Panc1 (cell line): ENCODE measurements around the gene LTBP2. TPM values are rescaled to one million over a fixed set of nuclear protein-coding genes. Genes with fewer than 3 reads are reported as not detected.

Source experiments
- ATAC-seq: fragments of 200-7000 bp; cut with Tn5 transposase; 2 replicates; pipeline ENCODE4 v1.9.1; 2020; ENCODE audit warnings: mild to moderate bottlenecking, moderate library complexity
- BruUV-seq: library from RNA; stranded (reverse); fragments of 400-500 nt; replicated peaks from 2 replicates; lab custom pipeline; 2021; lab: Mats Ljungman, UMichigan
- CTCF ChIA-PET: fragments of 300-600 bp; sonication (Branson Sonifier 250); formaldehyde crosslinking; loops from one replicate; lab custom pipeline; 2022; ENCODE audit warnings: antibody characterized with exemption; lab: Charles Lee
- POLR2A ChIA-PET: fragments of 300-600 bp; sonication (Branson Sonifier 250); formaldehyde crosslinking; loops from one replicate; lab custom pipeline; 2022; ENCODE audit warnings: antibody characterized with exemption; lab: Charles Lee
- DNase-seq: peaks from one replicate; pipeline ENCODE4 v3.0.0-alpha.2; 2010; ENCODE audit warnings: low read depth, low spot score
- H3K27ac ChIP-seq: 2 replicates; pipeline ENCODE4 v1.5.1; 2011; ENCODE audit warnings: mild to moderate bottlenecking, low read length, inconsistent platforms
- H3K27me3 ChIP-seq: fragments of 200-500 bp; sonication (Bioruptor generic); 2 replicates; pipeline ENCODE4 v1.6.0; 2014; ENCODE audit warnings: low read length, inconsistent platforms; ENCODE audit not compliant: control insufficient read depth, insufficient read depth
- H3K36me3 ChIP-seq: fragments of 200-500 bp; sonication (Bioruptor generic); 2 replicates; pipeline ENCODE4 v1.5.1; 2014; ENCODE audit warnings: inconsistent platforms, mild to moderate bottlenecking, low read length, moderate library complexity; ENCODE audit not compliant: control insufficient read depth, insufficient read depth
- H3K4me1 ChIP-seq: 2 replicates; pipeline ENCODE4 v1.5.1; 2011; ENCODE audit warnings: inconsistent platforms, mild to moderate bottlenecking, low read length, moderate library complexity; ENCODE audit not compliant: control insufficient read depth, insufficient read depth
- H3K4me3 ChIP-seq, 2 experiments: 2 replicates each; pipeline ENCODE4 v1.5.1; 2011 to 2012; ENCODE audit warnings: low read depth in 2 of 2, low read length in 2 of 2, mild to moderate bottlenecking in 2 of 2, inconsistent platforms in 1 of 2, moderate library complexity in 1 of 2
- H3K9me3 ChIP-seq: fragments of 200-500 bp; sonication (Bioruptor generic); 2 replicates; pipeline ENCODE4 v1.5.1; 2014; ENCODE audit warnings: low read depth, mild to moderate bottlenecking, inconsistent platforms, low read length, moderate library complexity; ENCODE audit not compliant: control insufficient read depth, insufficient read depth
- POLR2AphosphoS5 ChIP-seq: IDR thresholded peaks from 2 replicates; pipeline ENCODE4 v1.6.1; 2012; ENCODE audit warnings: mild to moderate bottlenecking, low read depth, low read length, moderate library complexity
- SIN3A ChIP-seq: IDR thresholded peaks from 2 replicates; pipeline ENCODE4 v1.6.1; 2012; ENCODE audit warnings: low read depth, mild to moderate bottlenecking, low read length, moderate library complexity, borderline replicate concordance; ENCODE audit not compliant: insufficient read depth
- TCF7L2 ChIP-seq: IDR thresholded peaks from 2 replicates; pipeline ENCODE4 v1.6.1; 2011; ENCODE audit warnings: mild to moderate bottlenecking, low read depth, low read length, inconsistent platforms
- in situ Hi-C: cut with HindIII; loops from 2 replicates; pipeline ENCODE4 v1.10.0; 2016; ENCODE audit warnings: low sequenced_read_pairs, low pct_unique_long_range_greater_than_20kb
- intact Hi-C: fragments of 100-400 bp; cut with micrococcal nuclease; formaldehyde crosslinking; loops from one replicate; pipeline ENCODE4 v1.10.0; 2022; ENCODE audit not compliant: unreplicated experiment
- total RNA-seq: library from RNA; stranded (reverse); gene quantifications from one replicate; pipeline ENCODE4 v1.2.1, GENCODE V29; 2021; ENCODE audit not compliant: unreplicated experiment
- TF ChIP-seq, protein P1 (sequence below): fragments of 450-650 bp; IDR thresholded peaks from 2 replicates; pipeline ENCODE4 v1.5.1; 2017; ENCODE audit warnings: mild to moderate bottlenecking
- TF ChIP-seq, protein P2 (sequence below), 2 experiments: IDR thresholded peaks; 2 replicates each; pipeline ENCODE4 v1.6.1; 2011 to 2012; ENCODE audit warnings: low read depth in 2 of 2, control low read depth in 1 of 2, low read length in 1 of 2, mild to moderate bottlenecking in 1 of 2, moderate library complexity in 1 of 2; ENCODE audit not compliant: insufficient read depth in 1 of 2

The LTBP2 gene
- total RNA-seq, 1 experiment from 2014 or later: 69.8 TPM

DNA sequence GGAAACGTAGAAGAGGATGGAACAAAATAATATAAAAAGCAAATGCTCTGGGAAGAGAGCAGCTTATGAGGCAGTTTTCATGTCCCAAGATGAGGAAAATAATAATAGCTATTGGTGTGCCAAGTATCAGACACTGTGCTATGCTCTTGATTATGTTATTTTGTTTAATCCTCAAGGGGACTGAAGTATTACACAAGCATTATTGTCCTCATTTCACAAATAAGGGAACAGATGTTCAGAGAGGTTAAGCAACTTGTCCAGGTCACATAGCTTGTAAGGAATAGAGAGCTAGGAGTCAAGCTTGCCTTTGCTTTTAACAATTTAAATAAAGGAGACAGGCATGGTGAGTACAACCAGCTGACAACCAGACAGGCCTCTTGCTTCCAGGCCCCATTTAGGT, 26.9 kb upstream of the LTBP2 start:
- in situ Hi-C loops: no loop called here
- Histone ChIP-seq H3K27me3 (no peaks in the 10 kb centered on the region), H3K9me3 (no peaks in the 10 kb centered on the region), H3K27ac (no peak overlapping the region), H3K4me1 (no peaks in the 10 kb centered on the region), H3K4me3 (no peak overlapping the region), H3K36me3 (no peaks in the 10 kb centered on the region)
- intact Hi-C loops: no loop called here
- CTCF ChIA-PET: no interaction called here
- DNase-seq (no peak), ATAC-seq (no peak)
- TF ChIP-seq, protein P1, sequence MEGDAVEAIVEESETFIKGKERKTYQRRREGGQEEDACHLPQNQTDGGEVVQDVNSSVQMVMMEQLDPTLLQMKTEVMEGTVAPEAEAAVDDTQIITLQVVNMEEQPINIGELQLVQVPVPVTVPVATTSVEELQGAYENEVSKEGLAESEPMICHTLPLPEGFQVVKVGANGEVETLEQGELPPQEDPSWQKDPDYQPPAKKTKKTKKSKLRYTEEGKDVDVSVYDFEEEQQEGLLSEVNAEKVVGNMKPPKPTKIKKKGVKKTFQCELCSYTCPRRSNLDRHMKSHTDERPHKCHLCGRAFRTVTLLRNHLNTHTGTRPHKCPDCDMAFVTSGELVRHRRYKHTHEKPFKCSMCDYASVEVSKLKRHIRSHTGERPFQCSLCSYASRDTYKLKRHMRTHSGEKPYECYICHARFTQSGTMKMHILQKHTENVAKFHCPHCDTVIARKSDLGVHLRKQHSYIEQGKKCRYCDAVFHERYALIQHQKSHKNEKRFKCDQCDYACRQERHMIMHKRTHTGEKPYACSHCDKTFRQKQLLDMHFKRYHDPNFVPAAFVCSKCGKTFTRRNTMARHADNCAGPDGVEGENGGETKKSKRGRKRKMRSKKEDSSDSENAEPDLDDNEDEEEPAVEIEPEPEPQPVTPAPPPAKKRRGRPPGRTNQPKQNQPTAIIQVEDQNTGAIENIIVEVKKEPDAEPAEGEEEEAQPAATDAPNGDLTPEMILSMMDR: no peak
- TF ChIP-seq POLR2AphosphoS5 (no peak), TCF7L2 (no peak), SIN3A (no peak)
- TF ChIP-seq, protein P2, sequence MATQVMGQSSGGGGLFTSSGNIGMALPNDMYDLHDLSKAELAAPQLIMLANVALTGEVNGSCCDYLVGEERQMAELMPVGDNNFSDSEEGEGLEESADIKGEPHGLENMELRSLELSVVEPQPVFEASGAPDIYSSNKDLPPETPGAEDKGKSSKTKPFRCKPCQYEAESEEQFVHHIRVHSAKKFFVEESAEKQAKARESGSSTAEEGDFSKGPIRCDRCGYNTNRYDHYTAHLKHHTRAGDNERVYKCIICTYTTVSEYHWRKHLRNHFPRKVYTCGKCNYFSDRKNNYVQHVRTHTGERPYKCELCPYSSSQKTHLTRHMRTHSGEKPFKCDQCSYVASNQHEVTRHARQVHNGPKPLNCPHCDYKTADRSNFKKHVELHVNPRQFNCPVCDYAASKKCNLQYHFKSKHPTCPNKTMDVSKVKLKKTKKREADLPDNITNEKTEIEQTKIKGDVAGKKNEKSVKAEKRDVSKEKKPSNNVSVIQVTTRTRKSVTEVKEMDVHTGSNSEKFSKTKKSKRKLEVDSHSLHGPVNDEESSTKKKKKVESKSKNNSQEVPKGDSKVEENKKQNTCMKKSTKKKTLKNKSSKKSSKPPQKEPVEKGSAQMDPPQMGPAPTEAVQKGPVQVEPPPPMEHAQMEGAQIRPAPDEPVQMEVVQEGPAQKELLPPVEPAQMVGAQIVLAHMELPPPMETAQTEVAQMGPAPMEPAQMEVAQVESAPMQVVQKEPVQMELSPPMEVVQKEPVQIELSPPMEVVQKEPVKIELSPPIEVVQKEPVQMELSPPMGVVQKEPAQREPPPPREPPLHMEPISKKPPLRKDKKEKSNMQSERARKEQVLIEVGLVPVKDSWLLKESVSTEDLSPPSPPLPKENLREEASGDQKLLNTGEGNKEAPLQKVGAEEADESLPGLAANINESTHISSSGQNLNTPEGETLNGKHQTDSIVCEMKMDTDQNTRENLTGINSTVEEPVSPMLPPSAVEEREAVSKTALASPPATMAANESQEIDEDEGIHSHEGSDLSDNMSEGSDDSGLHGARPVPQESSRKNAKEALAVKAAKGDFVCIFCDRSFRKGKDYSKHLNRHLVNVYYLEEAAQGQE (IDR thresholded peaks at IDR 0.05; ENCODE audit: insufficient read depth in 1 of 2, low read depth in 2 of 2, low read length in 1 of 2): no peak
- no TSS peak for BruUV-seq
- POLR2A ChIA-PET: no interaction called here

DNA sequence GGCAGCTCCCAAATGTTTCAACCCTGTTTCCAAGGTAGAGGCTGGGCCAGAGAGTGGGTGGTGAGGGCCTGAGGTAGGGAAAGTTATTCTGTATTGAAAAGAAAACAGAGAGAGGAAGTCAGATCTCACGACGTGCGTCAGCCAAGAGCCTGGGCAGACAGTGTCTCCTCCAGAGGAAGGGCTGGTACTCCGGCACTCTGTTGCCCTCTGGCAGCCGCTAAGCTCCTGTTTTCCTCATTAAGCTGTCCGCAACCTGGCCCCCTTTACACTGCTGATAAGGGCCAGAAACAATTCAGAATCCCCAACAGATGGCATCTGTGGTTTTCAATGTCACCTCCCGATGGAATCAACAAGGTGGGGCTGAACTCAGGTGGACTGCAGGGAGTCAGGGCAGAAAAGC, 26.0 kb upstream of the LTBP2 start:
- POLR2A ChIA-PET: no interaction called here
- DNase-seq: no peak
- no peak overlapping the region for H3K27ac ChIP-seq
- H3K36me3 ChIP-seq: no peaks in the 10 kb centered on the region
- H3K27me3 ChIP-seq: no peaks in the 10 kb centered on the region
- no TSS peak for BruUV-seq
- ATAC-seq: no peak
- TF ChIP-seq, protein P1: no peak
- no peak for TF ChIP-seq POLR2AphosphoS5
- intact Hi-C loops (no loop called here), in situ Hi-C loops (no loop called here)
- H3K9me3 ChIP-seq: no peaks in the 10 kb centered on the region
- H3K4me3 ChIP-seq: no peak overlapping the region
- CTCF ChIA-PET: interaction anchor here (0.6 kb wide), 1 partner anchor 268 kb away, joined by 3 read pairs; no protein-coding TSS in a partner anchor
- no peaks in the 10 kb centered on the region for H3K4me1 ChIP-seq
